HTR-8/SVneo (cell line): Measurements from ENCODE around the gene RNPS1.

Experiments used
- DNase-seq: peaks from one replicate; pipeline ENCODE4 v3.0.0; 2011; ENCODE audit warnings: low spot score, mixed read lengths; ENCODE audit not compliant: insufficient read length
- FAIRE-seq: peaks from 2 replicates; lab custom pipeline; 2011; peaks lifted over from hg19 to GRCh38; lab: Jason Lieb, UNC

RNPS1 gene

GRCh38 chr16:2204416-2205103 is 63.4 kb downstream of the RNPS1 start:
- DNase-seq (no peak), FAIRE-seq (no peak)
